Renal cortex interstitium (tissue), 11 donors: ENCODE results near the gene LRRC4B. TPM values are rescaled to one million over a fixed set of nuclear protein-coding genes. Genes with fewer than 3 reads are reported as not detected.
"Not testable (repeated sequence)": the region's sequence is repeated elsewhere in the genome, so short reads cannot be mapped to it uniquely, and the experiment has no call there.

Source experiments
- DNase-seq, 11 donors: peaks; one replicate each; pipeline ENCODE4 v3.0.0-alpha.2; 2013; ENCODE audit warnings: low read depth in 9 of 11, low spot score in 4 of 11; ENCODE audit errors: extremely low read depth in 1 of 11
- polyA plus RNA-seq, 3 donors: library from polyadenylated mRNA; unstranded; fragments of 120-200 nt; gene quantifications; one replicate each; pipeline ENCODE4 v1.2.1, GENCODE V29; 2013; ENCODE audit not compliant: insufficient read length in 3 of 3

The LRRC4B gene
- polyA plus RNA-seq, 3 donors = 13.8 to 26.0 (median 21.8) TPM

DNA sequence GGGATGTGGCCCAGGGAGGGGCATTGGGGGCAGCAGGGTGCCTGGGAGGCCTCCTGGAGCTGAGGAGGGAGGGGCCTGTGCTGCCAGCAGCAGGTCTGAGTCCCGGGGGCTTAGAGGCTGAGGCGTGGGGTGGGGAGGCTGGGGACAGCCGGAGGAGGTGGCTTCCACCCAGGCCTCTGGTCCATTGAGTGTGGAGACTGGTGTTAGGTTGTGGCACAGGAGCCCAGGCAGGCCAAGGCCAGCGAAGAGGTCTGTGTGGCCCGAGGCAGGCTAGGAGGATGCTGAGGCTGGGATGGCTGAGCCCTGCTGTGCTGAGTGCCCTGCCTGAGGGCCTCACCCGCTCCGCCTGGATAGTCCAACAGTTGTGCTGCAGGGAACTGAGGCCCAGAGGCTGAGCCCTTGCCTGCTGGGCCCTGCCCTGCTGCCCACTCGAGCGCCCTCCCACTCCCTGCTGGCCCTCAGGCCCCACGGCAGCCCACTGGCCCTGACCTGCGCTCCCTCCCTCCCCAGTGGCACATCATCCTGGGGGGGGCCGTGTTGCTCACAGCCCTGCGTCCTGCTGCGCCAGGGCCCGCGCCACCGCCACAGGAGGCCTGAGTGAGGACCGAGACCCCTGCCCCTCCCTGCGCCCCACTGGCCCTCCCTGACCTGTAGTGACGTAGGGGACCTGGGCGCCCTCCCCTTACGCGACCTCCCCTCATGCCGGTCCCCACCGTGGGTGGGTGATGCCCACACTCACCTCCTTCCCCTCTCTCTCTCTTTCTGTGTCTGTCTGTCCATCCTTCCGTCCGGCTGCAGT lies 86.7 kb downstream of the LRRC4B start:
- DNase-seq = no peak

GRCh38 chr19:50480281-50481111 lies 87.7 kb downstream of the LRRC4B start:
- no peak for DNase-seq

- DNase-seq = no peak
These were observed 88.4 kb downstream of the LRRC4B start for GRCh38 chr19:50479761-50480251.

DNA sequence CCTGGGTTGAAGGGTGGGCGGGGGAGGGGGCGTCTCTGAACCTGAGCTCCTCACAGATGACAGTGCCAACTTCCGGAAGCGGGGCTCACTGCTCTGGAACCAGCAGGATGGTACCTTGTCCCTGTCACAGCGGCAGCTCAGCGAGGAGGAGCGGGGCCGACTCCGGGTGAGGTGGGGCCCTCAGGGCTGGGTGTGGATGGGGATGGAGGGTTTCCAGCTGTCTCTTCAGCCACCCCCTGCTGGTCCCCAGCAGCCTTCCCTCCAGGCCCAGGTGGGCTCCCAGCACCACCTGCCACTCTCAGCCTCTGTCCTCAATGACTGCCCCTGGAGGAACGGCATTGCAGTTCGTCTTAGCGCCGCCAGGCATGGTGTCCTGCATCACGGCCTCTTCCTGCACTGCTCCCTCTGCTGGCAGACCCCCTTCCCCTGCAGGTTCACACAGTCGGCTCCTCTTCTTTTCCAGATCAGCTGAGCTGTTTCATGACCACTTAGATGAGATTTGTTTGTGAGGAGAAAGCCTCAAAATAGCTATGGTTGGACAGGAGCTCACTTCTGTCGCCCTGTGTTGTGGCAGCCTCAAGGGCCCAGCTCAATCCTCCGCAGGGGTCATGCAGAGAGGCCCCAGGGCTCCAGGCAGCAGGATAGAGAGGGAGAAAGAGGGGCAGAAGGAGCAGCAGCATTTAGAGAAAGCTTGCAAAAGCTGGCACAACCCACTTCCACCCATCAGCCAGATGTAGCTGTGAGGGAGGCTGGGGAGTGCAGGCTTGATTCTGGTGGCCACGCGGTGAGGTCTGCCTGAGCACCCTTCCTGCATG lies 89.1 kb downstream of the LRRC4B start:
- DNase-seq = no peak

DNA sequence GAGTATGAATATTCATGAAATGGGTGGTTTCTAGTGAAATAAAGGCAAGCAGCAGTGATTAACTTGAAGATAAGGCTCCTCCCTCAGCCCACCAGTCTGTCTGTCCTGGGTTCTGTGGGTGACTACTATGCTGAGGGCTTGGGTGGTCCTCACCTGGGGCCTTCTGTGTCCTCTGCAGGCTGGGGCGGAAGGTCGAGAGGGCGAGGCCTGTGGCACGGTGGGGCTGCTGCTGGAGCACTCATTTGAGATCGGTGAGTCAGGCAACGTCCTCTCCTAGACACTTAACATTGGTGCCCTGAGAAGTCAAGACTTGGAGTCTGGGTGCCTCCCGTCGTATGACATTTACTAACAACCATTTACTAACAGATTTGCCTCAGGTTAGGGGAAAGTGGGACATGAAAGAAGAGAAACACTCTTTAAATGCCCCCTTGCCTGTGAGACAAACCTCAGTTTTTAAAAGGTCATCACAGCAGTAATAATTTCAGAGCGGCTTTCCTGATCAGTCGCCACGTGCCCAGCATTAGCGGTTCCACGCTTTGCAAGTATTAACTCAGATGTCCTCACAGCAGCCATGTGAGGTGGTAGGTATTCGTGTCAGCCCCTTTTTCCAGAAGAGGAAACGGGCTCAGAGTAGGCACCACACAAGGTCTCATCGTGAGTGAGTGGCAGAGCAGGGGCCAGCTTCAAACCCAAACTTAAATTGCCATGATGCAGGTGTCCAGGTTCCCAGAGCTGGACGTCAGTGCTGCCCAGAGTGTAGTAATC lies 90.3 kb downstream of the LRRC4B start:
- DNase-seq = no peak

- DNase-seq = no peak
These were observed 91.4 kb downstream of the LRRC4B start for GRCh38 chr19:50476907-50477238.

DNA sequence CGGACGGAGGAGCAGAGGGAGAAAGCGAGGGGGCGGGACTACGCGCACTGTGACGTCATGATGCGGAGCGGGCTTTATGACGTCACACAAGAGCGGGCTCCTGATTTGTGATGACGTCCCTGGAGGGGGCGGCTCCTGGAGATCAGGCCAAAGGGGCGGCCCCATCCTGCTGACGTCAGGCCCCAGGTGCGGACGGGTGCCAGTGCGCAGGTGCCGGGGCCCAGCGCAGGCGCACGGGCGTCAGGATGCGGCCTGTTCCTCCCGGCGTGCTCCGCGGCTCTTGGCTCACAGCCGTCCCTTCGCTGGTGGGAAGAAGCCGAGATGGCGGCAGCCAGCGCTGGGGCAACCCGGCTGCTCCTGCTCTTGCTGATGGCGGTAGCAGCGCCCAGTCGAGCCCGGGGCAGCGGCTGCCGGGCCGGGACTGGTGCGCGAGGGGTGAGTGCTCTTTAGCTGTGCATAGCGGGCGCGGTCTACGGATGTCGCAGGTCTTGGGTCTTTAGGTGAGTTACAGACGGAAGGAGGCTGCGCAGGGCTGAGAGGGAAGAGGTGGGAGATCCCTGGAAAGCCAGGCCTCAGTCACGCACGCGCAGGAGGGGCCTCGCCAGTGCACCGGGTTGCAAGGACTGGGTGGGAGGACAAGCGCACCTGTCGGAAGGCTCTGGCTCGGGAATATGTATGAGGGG lies 91.9 kb downstream of the LRRC4B start, which contains the start of the genes EMC10 and GARIN5A:
Gene EMC10, plus strand, starts transcription at position 284 of the 683 bp plus-strand sequence. Its CDS starts 38 bp downstream, at position 322.
Gene GARIN5A, minus strand, starts transcription at position 625 of the 683 bp plus-strand sequence. Its CDS starts 460 bp downstream, at position 165.
- peak; percentile 77 to 95 (median 91) for DNase-seq

- no peak for DNase-seq
These were observed 92.5 kb downstream of the LRRC4B start for GRCh38 chr19:50475736-50476223.

DNA sequence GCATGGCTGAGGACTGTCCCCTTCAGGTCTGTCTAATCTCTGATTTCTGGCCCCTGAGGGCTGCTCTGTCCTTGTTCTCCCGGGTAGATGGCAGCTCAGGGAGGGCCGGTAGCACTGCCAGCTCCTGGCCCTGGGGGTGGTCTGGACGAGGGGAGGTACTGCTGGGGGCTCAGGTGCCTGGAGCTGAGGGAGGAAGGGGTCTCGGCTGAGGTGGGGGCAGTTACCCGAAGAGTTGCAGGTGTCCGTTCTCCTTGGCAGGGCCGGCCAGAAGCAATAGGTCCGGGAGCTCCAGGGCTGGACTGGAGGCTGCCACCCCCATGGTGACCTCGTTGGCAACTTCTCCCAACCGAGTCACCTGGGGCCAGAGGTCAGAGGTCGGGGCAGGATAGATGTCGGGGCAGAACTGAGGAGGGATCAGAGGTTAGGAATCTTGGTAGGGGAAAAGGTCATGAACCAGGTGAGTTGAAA lies 93.1 kb downstream of the LRRC4B start:
- no peak for DNase-seq

DNA sequence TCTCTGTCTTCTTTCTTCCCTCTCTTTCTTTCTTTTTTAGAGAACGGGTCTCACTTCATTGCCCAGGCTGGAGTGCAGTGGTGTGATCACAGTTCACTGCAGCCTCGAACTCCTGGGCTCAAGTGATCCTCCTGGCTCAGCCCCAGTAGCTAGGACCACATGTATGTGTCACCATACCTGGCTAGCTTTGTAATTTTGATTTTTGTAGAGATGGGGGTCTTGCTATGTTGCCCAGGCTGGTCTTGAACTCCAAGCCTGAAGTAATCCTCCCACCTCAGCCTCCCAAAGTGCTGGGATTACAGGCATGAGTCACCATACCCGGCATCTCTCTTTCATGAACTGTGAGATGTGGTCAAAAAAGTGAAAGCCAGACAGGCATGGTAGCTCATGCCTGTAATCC lies 94.9 kb downstream of the LRRC4B start:
- DNase-seq = not testable (repeated sequence)

DNA sequence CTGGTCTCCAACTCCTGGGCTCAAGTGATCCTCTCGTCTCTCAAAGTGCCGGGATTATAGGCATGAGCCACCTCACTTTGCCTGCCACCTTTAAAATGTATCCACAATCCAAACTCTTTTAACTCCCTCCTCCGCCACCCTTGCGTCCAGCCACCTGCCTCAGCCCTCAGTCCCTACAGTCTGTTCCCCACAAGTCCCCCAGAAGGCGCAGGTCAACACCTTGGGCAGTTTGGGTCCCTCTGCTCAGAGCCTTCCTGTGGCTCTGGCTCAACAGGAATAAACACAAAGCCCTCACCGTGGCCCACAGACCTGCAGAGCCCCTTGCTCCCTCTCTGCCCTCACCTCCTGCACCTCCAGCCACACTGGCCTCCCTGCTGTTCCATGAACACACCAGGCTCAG lies 99.4 kb downstream of the LRRC4B start:
- DNase-seq = no peak

DNA sequence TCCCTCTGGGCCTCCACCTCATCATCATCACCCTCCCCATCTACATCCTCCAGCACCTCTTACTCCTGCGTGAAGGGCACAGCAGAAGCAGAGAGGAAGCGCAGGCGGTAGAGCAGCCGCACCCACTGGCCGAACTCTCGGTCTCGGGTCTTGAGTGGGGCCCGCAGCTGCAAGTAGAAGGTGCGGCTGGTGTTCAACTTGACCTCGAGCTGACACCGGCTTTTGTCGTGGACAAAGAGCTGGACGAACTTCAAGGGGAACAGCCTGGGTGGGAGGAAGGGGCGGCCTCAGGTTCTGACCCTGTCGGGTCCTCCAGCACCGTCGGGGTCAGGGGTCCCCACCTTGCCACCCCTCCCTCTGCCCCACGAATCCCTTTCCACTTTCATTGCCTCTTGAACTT lies 100.7 kb downstream of the LRRC4B start:
- DNase-seq = no peak

Other genes with a start within 250 kb of the LRRC4B start
- 10 to 100 TPM; 35.0 to 71.8 (median 41.6) TPM for gene KCNC3, start 239.1 kb downstream of the LRRC4B start, polyA plus RNA-seq
- gene NAPSA, start 202.8 kb downstream of the LRRC4B start, polyA plus RNA-seq = 10 to 100 TPM in 1 of 3 donors, 1 to 10 TPM in 2; 9.3 to 15.3 (median 9.8) TPM
- 10 to 100 TPM; 25.0 to 43.5 (median 38.5) TPM for gene NR1H2, start 192.0 kb downstream of the LRRC4B start, polyA plus RNA-seq
- 10 to 100 TPM; 24.1 to 36.6 (median 33.2) TPM for gene POLD1, start 184.1 kb downstream of the LRRC4B start, polyA plus RNA-seq
- gene SPIB, start 149.5 kb downstream of the LRRC4B start, polyA plus RNA-seq = 1 to 10 TPM in 1 of 3 donors, under 1 TPM in 2; 0.97 to 1.4 (median 0.99) TPM
- gene MYBPC2, start 135.5 kb downstream of the LRRC4B start, polyA plus RNA-seq = 1 to 10 TPM in 1 of 3 donors, under 1 TPM in 2; 0.61 to 1.2 (median 0.89) TPM
- 100 to 1,000 TPM in 2 of 3 donors, 10 to 100 TPM in 1; 91.1 to 172 (median 141) TPM for gene EMC10, start 91.9 kb downstream of the LRRC4B start, polyA plus RNA-seq
- gene GARIN5A, start 91.6 kb downstream of the LRRC4B start, polyA plus RNA-seq = 10 to 100 TPM in 1 of 3 donors, 1 to 10 TPM in 2; 6.9 to 10.6 (median 9.8) TPM
- gene JOSD2, start 57.2 kb downstream of the LRRC4B start, polyA plus RNA-seq = 10 to 100 TPM in 2 of 3 donors, 1 to 10 TPM in 1; 7.1 to 16.9 (median 13.8) TPM
- 10 to 100 TPM in 2 of 3 donors, 1 to 10 TPM in 1; 7.0 to 13.2 (median 12.4) TPM for gene ASPDH, start 54.5 kb downstream of the LRRC4B start, polyA plus RNA-seq
- 1 to 10 TPM in 1 of 3 donors, under 1 TPM in 2; 0.37 to 1.5 (median 0.57) TPM for gene SYT3, start 71.4 kb upstream of the LRRC4B start, polyA plus RNA-seq
- 1 to 10 TPM; 1.4 to 5.1 (median 2.3) TPM for gene C19orf81, start 81.0 kb upstream of the LRRC4B start, polyA plus RNA-seq
- gene SHANK1, start 151.4 kb upstream of the LRRC4B start, polyA plus RNA-seq = 1 to 10 TPM; 4.5 to 5.6 (median 5.5) TPM
- 10 to 100 TPM; 18.5 to 37.9 (median 37.6) TPM for gene CLEC11A, start 154.9 kb upstream of the LRRC4B start, polyA plus RNA-seq
- not detected for gene GPR32, start 202.0 kb upstream of the LRRC4B start, polyA plus RNA-seq
- gene ACP4, start 222.0 kb upstream of the LRRC4B start, polyA plus RNA-seq = under 1 TPM in 2 of 3 donors, not detected in 1; 0.07 to 0.36 TPM